ENCODE measurements around the gene CLDN22.
"Not testable (repeated sequence)": the region's sequence is repeated elsewhere in the genome, so short reads cannot be mapped to it uniquely, and the experiment has no call there.

The CLDN22 gene

DNA sequence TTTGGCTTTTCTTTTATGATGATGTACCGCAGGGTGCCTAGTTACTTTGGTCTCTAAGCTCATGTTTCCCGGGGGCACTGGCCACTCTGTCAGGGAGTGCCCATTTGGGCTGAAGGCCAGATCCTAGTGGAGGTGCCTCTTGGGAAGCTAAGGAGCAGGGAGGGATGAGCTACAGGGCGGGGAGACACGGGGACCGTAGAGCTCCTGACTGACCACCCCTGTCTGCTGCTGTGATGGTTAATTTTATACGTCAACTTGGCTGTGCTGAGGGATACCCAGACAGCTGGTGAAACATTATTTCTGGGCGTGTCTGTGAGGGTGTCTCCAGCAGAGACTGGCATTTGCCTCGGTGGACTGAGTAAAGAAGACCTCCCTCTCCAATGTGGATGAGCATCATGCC lies 27.1 kb upstream of the CLDN22 start:
- ATAC-seq (no peak), DNase-seq (no peak)

DNA sequence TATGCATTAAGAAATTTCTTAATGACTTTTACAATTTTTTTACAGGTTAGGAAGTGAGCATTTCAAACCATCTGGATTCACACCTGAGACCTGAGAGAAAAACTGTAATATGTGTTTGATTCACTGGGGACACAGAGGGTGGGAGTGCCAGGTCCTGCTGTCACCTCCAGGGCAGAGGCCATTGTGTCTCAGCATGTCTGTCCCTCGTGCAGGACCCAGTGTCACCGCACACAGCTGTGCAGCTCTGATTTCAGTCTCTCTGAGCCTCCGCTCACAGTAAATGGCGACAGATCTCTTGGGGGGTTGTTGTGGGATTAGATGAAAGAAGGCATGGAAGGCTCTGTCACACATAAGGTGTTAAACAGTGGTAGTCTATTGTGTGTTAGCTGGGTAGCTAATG lies 25.2 kb upstream of the CLDN22 start:
- DNase-seq (no peak), ATAC-seq (no peak)

DNA sequence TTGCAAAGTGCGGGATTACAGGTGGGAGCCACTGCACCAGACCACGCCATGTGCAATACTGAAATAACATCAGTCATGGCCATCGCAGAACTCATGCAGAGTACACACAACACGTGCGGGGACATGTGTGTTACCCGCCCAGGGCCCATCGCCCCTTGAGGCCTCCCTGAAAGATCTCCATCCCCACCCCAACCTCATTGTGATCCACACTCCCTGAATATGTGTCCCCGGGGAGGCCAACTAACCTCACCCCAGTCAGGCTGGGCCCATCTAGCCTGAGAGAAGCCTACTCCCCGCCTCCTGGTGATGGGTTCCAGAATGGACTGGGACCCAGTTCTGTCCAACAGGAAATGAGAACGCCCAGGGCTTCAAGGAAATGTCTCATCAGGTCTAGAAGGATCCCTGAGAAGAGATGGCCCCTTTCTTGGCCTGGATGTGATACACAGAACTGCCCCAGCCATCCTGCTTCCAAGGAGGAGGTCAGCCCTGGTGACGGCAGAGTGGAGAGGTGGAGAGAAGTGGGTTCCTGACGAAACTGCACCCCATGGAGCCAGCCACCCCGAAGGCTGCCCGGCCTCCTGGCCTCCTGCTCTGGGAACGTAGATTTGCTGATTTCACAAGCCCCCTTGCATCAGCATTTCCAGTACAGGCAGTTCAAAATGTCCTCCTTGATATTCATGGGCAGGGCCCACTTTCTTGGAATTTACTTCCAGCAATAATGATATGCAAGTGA lies 24.6 kb upstream of the CLDN22 start:
- no peak for ATAC-seq
- no peak for DNase-seq

DNA sequence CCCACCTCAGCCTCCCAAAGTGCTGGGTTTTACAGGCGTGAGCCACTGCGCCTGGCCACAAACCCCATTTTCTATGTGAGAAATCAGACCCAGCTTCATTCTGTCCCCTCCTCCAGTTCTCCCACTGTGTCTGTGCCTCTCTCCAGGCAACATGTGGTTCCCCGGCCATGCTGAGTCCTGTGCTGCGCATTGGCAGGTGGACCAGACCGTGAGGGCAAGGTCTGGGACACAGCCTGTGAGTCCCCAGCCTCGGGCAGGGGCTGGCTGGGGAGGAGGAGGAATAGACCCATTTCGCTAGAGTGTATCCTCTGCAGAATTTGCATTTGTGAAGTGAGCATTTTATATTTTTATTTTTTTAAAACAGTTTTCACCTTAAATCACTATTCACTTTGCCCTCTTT lies 23.7 kb upstream of the CLDN22 start:
- no peak for ATAC-seq
- DNase-seq = no peak

DNA sequence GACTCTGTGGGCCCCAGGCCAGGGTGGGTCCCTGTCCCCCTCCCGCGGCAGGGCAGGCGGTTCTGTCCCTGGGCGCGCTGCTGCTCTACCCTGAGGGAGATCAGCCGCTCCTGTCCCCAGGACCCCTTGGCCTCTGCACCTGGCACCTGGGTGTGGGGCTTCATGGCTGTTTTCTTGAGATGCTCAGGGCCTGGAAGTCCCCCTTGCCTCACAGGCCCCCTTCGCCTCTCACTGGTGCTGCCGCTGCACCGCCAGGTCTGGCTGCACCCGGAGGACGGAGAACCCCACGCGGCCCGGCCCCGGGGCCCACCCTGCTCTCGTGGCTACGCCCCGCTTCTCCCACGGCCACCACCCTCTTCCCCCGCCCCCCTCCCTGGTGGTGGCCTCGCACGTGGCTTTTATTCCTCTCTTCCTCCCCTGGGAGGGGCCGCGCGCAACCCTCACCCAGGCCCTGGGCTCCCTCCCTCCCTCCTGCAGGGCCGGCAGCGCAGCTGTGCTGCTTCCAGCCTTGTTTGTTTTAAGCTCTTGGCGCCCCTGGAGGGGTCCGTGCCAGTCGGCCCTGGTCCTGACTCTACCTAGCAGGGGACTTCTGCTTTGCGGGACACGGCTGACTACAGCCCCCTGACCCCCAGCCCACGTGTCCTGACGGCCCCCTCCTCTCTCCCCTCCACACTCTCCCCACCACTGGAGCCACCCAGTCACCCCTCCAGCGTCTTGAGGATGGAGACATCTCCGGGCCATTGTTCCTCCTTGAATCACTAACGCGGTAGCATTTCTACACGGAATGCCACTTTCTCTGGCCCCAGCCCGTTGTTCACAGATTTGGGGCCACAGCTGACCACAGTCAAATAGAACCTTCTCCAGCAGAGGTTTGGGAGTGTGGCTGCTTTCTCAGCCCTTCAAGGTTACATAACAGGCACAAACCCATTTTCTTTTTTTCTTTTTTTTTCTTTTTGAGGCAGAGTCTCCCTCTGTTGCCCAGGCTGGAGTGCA lies 22.8 kb upstream of the CLDN22 start:
- peak; percentile 38 for ATAC-seq
- no peak for DNase-seq

DNA sequence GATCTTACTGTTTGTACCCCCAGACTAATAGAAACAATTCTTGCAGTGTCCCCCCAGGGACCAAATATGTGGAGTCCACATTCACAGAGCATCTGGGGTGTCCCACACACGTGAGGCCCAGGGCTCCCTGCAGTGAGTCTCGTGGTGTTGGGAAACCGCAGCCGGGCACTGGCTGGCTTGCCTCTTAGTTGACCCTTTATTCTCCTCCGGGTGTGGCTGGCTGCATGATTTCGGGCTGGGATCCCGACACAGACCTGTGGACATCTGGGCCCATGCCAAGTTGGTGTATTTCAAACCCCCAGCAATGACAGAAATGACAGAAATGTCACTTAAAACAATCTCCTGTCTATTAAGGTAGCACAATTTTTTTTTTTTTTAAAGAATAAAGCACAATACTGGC lies 17.8 kb upstream of the CLDN22 start:
- ATAC-seq = no peak
- DNase-seq = no peak

DNA sequence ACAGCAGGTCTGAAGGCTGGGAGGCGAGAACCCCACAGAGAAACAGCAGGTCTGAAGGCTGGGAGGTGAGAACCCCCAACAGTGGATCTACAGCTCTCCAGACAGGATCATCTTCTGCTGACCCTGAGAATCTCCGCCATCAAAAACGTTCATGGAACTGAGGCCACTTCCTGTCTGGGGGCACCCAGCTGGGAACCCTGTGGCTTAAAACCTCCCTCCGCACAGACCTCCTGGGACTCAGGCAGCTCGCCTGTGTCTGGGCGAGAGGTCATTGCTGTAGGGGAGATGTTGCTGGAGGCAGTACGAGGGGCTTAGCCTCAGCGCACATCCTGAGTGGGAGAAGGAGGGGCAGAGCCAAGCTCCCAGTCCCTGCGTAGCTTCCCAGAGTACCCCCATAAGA lies 17.3 kb upstream of the CLDN22 start:
- ATAC-seq = no peak
- DNase-seq = no peak

DNA sequence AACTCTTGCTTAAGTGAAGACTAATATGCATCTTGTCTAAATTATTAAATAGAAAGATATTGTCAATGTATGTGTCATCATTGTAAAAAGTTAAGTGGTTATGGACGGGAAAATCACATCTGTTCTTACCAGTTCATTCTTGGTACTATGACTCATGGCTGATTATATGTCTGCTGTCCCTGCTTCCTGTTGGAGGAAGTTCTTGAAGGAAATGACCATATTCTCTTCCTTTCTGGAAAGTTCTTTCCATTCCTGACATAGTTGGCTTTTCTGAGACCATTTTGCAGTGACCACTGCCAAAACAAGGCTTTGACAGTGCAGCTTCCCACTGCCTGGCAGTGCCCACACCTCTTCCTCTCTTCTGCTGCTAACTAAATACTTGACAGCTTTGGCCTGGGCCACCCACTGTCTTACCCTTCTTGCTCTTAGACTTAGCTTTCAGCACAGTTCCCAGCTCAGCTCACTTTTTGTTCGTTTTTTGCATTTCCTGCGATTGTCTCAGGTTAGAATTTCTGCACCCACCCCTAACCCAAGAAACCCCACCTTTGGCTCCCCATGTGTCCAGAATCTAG lies 15.4 kb upstream of the CLDN22 start:
- peak; percentile 69 for ATAC-seq
- DNase-seq = no peak

DNA sequence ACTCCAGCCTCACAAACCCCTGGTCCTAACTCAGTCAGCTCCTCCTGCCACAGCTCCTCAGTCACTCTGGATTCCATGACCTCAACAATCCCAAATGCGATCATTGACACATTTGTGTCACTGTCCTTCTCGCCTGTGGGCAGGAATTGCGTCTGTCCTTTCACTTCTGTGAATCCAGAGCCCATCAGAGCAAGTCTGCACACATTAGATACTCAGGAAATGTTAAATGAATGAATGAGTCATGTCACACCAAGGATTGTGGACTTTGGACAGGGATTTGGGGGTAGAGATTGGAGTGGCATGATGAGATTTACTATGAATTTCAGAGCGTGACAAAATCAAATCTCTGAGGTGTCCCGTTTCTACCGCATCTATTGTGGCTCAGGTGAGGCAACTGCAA lies 13.9 kb upstream of the CLDN22 start:
- no peak for DNase-seq
- no peak for ATAC-seq

DNA sequence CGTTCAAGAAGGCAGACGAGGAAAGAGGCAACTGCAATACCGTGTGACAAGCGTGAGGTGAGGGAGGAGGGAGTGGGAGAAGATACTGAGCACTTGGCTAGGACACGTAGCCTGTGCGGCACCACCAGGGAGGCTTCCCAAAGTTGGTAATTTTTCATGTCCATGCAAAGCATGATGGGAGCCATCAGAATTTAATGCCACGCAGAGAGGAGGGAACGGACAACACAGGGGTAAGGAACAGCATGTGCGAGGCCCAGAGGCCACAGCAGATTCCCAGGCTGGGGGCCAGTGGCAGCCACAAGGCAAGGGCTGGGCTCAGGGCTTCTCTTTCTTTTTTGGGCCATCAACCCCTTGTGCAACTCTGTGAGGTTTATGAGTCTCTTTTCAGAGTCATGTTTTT lies 13.1 kb upstream of the CLDN22 start:
- DNase-seq = no peak
- ATAC-seq = no peak

DNA sequence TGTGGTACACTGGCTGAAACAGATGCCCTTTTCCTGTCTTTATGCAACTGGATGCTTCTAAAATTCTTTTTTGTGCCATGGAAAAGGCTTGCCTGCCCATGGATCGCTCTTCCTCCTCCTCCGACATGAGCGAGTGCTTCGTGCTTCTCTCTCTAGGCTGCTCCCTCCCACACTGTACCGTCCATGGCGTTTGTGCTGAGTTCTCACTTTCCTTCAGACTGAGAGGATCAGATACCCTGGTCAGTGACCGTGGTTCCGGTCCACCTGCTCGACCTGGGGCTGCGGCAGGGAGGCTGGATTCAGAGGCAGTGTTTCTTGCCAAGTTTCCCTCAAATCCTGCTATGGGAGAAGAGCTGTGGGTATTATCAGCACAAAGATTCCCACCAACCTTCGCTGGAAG lies 12.4 kb upstream of the CLDN22 start:
- DNase-seq (no peak), ATAC-seq (no peak)

DNA sequence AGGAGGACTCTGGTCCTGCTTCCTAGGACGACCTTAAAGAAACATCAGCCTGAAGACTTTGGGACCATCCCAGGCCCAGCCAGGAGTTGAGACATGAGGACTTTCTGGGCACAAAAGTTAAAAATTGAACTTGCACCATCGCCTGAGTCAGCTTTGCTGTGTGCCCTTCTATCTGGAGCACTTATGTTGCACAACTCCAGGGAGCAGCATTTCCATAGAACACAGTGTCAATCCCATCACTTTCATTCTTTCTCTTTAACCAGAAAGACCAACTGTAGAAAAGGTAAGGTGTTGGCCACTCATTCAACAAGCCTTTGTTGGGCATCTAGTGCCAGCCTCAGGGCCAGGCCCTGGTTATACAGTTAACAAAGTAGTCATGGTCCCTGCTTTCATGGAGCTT lies 10.8 kb upstream of the CLDN22 start:
- ATAC-seq (no peak), DNase-seq (no peak)

DNA sequence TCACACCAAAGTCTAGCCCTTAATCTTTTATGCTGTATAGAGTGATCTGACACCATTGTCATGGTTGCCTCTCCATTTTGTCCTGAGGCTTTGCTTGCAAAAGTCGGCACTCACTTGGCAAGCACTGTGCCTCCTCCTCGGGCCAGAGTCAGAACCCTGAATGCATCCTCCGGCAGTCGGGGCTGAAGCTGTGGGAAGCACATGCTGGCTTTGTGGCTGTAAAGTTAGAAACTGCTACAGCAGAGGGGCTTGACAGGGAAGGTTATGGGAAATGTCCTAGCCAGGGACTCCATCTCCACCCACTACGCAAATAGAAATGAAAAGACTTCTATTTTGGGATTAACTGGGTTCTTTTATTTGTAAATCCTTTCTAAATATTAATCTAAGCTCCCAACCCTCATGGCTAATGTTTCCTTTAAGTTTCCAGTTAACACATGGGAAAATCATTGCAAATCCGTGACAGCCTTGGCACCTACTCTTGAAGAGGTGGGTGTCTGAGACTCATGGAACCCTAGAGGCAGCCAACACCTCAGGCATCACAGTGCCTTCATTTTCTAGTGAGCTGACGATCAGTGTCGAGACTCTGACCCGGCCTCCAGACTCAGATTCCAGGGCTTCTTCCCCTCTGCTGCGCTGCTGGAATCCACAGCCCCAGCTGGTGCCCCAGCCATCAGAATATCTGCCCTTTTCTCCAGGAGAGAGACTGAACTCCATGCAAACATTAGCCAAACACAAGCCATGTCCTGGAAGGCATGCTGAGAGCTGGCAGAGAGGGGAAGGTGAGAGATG lies 10.1 kb upstream of the CLDN22 start:
- no peak for ATAC-seq

DNA sequence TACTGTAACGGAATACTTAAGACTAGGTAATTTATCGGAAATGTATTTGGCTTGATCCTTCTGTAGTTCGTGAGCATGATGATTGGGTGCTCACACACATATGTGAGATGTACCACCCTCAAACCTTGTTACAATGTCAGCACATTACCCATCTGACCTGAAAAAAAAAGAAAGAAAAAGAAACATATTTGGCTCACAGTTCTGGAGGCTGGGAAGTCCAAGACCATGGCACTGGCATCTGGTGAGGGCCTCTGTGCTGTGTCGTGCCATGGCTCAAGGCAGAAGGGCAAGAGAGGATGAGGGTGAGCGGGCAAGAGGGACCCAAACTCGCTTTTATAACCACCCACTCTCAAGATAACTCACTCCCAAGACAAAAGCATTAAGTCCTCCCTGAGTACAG lies 9.2 kb upstream of the CLDN22 start:
- ATAC-seq (no peak), DNase-seq (no peak)

More for the DNA sequence above, 10.1 kb upstream of the CLDN22 start:
- no peak for DNase-seq

DNA sequence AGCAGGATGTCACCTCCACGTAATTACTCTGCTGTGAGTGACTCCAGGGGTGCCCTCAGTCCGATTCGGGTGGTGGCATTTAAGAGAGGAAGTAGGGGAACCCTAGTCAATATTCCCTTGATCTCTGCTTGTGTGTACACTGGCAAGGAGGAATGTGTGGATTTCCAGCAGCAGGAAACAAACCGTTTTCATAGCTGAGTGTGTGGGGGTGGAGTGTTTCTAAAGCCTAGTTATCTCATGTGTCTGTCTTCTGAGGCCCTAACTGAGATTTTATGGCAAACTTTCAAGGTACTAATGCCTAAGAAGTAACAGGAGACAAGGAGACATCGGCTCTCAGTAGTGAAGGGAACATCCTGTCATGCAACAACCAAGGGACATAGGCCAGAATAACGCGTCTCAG lies 8.8 kb upstream of the CLDN22 start:
- ATAC-seq (no peak), DNase-seq (no peak)

DNA sequence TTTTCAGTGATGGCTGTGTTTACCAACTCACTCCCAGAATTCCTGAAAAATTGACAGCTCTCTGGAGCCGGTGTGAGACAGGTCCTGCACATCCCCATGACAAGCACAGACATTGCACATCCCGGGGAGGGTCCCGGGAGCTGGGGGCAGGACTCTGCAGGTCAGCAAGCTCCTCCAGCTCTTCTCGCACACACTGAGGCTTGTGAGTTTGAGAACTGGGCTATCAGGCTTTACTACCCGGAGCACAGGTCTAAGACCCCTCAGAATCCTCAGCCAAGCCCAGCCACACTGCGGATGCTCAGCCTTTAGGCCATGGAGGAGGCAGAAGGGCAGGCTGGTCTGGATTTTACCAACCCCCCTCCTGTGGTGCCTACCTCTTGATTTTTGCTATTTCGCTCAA lies 7.8 kb upstream of the CLDN22 start:
- ATAC-seq (no peak), DNase-seq (no peak)

DNA sequence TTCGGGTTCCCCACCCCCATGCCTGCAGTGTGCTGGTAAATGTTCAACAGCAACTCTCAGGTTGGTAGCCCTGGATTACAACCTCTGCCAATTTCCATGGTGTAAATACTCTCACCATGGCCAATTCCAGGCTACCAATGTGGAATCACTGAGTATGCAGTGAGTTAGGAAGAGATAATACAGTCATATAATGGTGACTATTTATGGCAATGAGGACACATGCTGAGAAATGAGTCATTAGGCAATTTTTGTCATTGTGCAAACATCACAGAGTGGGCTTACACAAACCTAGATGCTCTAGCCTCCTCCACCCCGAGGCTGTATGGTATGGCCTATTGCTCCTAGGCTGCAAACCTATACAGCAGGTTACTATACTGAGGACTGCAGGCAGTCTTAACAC lies 6.8 kb upstream of the CLDN22 start:
- ATAC-seq = no peak
- DNase-seq = no peak

DNA sequence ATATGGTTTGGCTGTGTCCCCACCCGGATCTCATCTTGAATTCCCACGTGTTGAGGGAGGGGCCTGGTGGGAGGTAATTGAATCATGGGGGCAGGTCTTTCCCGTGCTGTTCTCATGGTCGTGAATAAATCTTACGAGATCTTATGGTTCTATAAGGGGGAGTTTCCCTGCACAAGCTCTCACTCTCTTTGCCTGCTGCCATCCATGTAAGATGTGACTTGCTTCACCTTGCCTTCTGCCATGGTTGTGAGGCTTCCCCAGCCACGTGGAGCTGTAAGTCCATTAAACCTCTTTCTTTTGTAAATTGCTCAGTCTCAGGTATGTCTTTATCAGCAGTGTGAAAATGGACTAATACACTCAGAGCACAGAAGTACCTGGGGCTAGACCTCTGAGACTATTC lies 6.3 kb upstream of the CLDN22 start:
- ATAC-seq = not testable (repeated sequence)

DNA sequence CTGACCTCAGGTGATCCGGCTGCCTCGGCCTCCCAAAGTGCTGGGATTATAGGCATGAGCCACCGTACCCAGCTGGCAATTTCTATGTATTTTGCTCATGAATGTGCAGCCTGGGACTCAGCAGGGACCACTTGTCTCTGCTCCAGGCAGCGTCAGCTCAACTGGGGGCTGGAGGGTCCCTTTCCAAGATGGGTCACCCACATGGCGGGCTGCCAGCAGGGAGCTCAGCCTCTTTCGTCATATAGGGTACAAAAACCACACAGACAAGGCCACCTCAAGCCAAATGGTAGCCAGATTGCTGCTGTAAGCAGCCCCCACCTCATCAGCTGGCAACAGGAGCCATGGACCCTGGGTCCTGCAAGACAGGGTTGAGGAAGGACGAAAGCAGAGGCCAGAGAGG lies 4.5 kb upstream of the CLDN22 start:
- DNase-seq (no peak), ATAC-seq (no peak)

More for the DNA sequence above, 6.3 kb upstream of the CLDN22 start:
- not testable (repeated sequence) for DNase-seq

DNA sequence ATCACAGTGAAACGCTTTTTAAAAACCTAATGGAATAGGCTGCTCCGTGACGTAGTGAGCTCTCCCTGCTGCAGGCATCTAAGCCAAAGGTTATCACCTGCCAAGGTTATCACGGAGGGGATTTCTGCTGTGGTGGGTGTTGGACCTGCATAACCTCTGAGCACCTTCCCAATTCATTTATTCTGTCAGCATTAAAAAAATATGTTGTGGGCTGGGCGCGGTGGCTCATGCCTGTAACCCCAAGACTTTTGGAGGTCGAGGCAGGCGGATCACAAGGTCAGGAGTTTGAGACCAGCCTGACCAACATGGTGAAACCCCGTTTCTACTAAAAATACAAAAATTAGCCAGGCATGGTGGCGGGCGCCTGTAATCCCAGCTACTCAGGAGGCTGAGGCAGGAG lies 4.0 kb upstream of the CLDN22 start:
- DNase-seq, ATAC-seq: not testable (repeated sequence)

DNA sequence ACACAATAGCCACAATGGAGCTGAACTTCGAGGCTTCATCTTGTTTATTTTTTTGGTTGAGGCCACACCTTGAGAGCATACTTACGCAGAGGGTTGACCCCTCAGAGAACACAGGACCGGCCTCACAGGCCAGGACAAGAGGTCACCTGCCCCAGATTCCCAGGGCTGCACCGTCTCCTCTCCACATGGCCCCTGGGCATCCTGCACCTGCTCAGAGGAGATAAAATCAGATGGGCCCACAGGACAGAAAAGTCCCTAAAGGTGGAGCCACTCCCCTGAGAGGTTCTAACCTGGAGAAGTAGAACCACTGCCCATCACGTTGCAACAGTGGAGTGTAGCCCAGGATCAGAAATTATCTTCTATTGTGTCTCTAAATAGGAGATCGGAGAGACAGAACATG lies 3.2 kb upstream of the CLDN22 start:
- ATAC-seq (no peak), DNase-seq (no peak)

DNA sequence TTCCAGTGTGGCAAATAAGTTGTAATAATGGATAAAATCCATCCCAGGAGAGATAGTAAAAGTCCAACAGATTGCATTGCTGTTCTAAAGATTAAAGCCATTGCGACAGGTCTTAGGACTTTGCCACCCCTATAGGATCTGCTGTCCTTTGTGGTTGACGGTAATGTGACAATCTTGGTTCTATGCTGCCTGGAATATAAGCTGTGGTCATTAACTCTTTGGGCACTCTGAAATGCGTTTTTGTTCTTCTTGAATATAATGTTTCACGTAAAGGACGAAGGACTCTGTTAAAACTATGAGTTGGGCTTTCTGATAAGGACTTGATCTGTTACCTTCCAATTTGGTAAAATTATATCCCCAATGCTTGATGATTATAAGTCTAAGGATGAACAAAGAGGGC lies 2.2 kb upstream of the CLDN22 start, which contains the start of gene CLDN24:
TSS of gene CLDN24 (minus strand) at position 101 of the 400 bp plus-strand sequence. CDS start at position 101, 0 bp downstream.
- no peak for DNase-seq
- ATAC-seq = no peak

All from stimulated activated naive CD8-positive, alpha-beta T cell treated with anti-CD3 and anti-CD28 coated beads, Interleukin-15, Interleukin-2, amounts not matched to agents 100 U/mL and 50 U/mL, for 24 hours (primary cell).